AG09319 (cell line): ENCODE measurements around the gene MYORG.
"Not testable (repeated sequence)": the region's sequence is repeated elsewhere in the genome, so short reads cannot be mapped to it uniquely, and the experiment has no call there.

ENCODE experiments used
- DNase-seq: peaks from one replicate; pipeline ENCODE4 v3.0.0-alpha.2; 2010; ENCODE audit warnings: low read depth; ENCODE audit errors: extremely low read depth
- TF ChIP-seq, protein P1 (sequence below): IDR thresholded peaks from 2 replicates; pipeline ENCODE4 v1.5.1; 2011; ENCODE audit warnings: low read depth, mild to moderate bottlenecking, inconsistent platforms, low read length, moderate library complexity

MYORG gene

DNA sequence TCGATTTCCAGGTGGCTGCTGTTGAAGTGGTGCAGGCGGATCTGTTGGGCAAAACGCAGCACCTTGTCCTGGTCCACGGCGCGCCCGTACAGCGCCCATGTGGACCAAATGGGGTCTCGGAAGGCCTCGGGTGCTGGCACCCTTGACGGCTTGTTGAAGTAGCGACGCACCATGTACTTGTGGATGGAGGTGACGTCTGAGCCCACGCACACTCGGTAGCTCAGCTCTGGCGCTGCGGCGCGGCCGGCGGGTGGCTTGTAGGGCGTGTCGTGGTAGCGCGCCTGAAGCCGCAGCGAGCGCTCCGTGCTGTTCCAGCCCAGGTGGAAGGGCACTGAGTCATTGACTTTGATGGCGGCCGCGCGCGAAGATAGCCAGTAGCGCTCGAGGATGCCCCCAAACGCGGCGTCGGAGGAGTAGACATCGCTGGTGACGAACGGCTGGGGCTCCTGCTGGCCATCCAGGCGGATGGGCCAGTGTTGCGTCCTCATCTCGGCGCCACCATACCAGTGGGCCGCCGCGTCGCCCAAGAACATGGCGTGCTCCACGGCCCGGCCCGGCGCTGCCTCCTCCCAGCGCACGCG is 4.7 kb downstream of the MYORG start:
- TF ChIP-seq, protein P1, sequence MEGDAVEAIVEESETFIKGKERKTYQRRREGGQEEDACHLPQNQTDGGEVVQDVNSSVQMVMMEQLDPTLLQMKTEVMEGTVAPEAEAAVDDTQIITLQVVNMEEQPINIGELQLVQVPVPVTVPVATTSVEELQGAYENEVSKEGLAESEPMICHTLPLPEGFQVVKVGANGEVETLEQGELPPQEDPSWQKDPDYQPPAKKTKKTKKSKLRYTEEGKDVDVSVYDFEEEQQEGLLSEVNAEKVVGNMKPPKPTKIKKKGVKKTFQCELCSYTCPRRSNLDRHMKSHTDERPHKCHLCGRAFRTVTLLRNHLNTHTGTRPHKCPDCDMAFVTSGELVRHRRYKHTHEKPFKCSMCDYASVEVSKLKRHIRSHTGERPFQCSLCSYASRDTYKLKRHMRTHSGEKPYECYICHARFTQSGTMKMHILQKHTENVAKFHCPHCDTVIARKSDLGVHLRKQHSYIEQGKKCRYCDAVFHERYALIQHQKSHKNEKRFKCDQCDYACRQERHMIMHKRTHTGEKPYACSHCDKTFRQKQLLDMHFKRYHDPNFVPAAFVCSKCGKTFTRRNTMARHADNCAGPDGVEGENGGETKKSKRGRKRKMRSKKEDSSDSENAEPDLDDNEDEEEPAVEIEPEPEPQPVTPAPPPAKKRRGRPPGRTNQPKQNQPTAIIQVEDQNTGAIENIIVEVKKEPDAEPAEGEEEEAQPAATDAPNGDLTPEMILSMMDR: no peak
- DNase-seq: no peak

DNA sequence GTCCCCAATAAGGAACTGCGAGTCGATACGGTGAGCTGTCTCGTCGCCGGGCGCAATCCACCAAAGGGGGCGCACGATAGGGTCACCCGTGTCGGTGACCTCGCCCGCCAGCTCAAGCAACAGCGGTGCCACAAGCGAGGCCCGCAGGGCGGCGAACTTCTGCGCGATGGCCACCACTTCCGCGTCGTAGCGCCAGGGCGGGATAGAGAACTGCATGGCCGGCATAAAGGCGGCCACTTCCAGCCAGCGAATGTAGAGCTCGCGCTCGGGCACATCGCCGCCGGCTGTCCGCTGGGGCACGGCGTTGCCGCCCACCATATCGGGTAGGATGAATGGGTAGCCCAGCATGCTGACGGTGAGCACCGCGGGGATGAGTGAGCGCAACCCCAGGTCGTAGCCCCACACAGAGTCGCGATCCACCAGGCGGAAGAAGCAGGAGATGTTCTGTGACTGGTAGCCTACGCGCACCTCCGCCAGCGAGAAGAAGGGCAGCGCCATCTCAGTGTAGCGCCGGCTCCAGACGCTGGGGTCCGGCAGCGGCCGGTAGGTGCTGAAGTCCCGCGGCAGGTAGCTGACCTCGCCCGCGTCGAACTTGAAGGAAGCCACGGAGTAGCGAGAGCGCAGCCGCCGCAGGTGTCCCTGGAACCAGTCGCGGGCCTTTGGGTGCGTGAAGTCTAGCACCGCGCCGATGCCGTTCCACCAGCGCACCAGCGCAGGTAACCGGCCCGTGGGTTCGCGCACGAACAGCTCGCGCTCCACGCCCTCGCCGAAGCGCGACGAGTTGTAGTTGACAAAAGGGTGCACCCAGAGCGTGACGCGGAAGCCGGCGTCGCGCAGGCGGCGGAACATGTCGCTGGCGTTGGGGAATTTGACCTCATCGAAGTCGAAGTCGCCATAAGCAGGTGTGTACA is 5.5 kb downstream of the MYORG start:
- TF ChIP-seq, protein P1: no peak; the same call in none of the 2 replicates
- no peak for DNase-seq

DNA sequence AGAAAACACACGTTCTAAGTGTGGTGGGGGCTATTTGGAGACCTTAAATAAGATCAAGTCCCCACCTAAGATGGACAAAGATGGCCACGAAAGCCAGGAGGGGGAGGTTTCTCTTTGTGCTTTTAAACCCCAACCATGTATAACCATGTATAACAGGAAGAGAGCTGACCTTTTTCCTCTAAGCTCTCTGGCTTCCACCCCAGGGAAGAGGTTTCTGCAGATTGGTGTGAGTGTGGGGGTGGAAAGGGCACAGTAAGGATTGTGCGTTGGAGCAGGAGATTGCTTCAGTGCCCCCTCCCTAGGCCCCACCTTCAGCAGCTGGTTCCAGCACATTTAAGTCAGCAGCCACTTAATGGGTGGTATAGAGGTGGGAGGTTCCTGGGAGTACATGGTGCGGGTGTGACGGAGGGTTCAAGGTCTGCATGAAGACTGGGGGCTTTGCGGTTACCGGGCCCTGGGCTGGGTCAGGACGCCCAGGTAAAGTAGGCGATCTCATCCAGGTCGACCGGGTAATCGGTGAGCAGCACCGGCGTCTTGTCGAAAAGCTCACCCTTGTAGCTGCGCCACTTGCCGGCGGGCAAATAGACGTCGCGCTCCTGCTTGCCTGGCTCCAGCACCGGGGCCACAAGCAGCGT is 6.2 kb downstream of the MYORG start:
- DNase-seq: no peak
- TF ChIP-seq, protein P1: no peak

DNA sequence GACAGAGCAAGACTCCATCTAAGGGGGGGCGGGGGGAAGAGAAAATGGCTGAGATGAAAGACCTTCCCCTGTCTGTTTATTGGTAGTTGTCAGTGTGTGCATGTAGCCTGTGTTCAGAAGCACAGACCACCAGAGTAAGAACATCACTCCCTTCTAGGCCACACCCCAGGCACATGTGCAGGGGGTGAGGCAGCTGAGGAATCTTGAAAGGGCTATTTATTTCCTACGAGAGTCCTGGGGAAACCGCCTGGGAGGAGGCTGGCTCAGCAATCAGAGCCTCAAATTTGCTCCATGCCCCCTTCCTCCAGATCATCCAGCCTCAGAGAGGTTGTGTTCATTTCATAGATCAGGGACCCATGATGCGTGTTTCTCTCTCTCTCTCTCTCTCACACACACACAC is 7.1 kb downstream of the MYORG start:
- DNase-seq: no peak
- TF ChIP-seq, protein P1: no peak

DNA sequence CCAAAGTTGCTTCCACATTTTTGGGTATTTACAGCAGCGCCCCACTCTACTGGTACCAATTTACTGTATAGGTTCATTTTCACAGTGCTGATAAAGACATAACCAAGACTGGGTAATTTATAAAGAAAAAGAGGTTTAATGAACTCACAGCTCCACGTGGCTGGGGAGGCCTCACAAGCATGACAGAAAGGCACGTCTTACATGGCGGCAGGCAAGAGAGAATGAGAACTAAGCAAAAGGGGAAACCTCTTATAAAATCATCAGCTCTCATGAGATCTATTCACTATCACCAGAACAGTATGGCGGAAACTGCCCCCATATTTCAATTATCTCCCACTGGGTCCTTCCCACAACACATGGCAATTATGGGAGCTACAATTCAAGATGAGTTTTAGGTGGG is 7.9 kb downstream of the MYORG start:
- not testable (repeated sequence) for DNase-seq

DNA sequence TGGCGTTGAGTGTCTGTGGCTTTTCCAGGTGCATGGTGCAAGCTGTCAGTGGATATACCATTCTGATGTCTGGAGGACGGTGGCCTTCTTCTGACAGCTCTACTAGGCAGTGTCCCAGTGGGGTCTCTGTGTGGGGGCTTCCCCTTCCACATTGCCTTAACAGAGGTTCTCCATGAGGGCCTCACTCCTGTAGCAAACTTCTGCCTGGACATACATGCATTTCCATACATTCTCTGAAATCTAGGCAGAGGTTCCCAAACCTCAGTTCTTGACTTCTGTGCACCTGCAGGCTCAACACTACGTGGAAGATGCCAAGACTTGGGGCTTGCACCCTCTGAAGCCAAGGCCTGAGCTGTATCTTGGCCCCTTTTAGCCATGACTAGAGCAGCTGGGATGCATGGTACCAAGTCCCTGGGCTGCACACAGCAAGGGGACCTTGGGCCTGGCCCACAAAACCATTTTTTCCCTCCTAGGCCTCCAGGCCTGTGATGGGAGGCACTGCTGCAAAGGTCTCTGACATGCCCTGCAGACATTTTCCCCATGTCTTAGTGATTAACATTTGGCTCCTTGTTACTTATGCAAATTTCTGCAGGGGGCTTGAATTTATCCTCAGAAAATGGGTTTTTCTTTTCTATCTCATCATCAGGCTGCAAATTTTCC is 8.8 kb downstream of the MYORG start:
- not testable (repeated sequence) for DNase-seq

DNA sequence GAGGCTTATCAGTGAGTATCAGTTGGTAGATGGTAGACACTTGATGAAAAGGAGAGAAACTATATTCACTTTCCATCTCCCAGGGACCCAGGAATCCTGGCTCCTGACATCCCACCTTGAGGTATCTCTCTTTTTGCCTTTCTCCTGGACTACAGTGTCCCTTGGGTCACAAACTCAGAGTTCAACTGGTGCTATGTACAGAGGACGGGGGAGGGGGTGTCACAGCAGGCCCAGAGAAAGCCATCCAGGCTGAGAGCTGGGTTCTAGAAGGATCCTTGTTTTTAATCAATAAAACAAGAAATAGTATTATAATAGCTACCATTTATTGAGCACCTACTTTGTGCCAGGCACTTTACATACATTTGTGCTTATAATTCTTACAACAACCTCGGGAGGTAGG is 10.3 kb downstream of the MYORG start:
- TF ChIP-seq, protein P1: no peak
- DNase-seq: no peak

DNA sequence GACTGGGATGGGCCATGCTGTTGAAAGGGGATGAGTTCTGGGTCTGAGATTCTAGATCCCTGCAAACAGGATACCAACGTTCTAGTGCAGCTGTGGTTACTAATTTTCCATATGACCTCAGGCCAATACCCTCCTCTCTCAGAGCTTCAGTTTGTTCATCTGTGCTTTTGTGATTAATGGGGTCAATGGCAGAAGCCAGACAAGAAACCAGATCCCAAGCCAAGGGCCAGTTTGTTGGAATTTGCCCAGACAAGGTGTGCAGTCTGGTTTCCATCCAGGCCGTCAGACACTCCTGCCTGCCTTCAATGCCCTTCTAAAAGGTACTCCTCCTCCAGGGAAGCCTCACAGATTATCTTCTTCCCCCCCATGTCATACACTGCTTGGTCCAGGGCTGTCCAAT is 11.4 kb downstream of the MYORG start:
- no peak for DNase-seq
- TF ChIP-seq, protein P1: no peak
